Measurements from ENCODE around the gene WASHC2A.
"Not testable (repeated sequence)": the region's sequence is repeated elsewhere in the genome, so short reads cannot be mapped to it uniquely, and the experiment has no call there.

Gene WASHC2A

DNA sequence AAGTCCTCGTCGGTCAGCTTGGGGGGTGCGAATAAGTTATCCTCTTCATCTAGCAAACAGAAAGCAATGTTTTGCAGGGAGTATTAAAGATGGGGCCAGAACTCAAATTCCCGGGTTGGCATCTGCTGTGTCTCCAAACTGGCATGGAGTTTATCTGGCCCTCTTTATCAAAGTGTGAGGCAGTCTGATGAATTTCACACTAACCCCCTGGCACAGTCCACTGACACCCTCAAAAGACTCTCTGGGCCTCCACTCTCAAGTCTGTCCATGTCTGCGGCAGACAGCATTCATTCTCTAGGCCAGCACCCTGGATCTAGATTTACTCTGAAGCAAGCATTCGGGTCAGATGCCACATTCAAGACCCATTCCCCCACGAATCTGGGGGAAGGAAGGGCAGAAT lies 6.2 kb upstream of the WASHC2A start:
- not testable (repeated sequence) for DNase-seq (ENCODE audit: low spot score)

DNA sequence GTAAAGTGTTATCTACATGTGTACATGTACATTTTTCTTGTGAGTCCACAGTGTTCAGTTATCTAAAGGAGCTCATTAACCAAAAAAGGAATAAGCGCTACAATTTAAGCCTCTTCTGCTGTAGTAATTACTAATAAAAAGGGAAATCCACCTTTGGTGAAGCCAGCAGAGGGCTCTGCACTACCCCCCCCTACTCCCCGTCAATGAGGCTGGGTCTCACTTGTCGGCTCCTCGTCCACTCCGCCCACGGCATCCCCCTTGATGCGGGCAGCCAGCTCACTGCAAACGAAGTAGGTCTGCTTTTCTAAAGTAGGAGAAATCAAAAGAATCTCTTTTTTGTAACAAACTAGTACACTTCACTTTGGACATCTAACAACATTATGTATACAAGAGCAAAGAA lies 4.7 kb upstream of the WASHC2A start:
- no peak for DNase-seq (ENCODE audit: low spot score)

DNA sequence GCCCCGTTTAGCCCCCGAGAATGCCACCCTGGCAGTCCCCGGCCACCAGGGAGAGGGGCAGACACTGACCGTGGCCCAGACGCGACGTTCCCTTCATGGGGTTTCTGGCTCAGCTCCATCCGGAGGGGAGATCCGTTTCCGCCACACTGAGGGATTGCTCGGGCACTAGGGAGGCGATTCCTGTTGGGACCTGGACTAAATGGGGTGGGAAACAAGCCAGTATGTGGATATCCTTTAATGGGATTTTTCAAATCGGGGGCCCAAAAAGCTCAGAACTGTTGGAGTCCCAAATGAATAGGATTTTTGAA lies 552 bp downstream of the WASHC2A start:
- DNase-seq (ENCODE audit: low spot score): not testable (repeated sequence)

DNA sequence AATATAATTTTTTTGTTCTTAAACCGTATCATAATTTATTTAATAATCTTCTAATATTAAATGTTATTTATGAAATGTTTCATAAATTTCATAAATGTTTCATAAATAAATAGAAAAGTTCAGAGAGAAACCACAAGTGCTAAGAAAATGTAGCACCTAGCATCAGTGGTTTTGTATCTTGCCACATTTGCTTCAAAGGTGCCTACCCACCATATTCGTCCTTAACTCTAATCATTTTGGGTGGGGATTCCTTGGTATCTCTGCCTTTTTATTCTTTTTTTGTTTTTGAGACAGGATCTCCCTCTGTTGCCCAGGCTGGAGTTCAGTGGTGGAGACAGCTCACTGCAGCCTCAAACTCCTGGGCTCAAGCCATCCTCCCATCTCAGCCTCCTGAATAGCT lies 7.4 kb downstream of the WASHC2A start:
- not testable (repeated sequence) for DNase-seq (ENCODE audit: low spot score)

DNA sequence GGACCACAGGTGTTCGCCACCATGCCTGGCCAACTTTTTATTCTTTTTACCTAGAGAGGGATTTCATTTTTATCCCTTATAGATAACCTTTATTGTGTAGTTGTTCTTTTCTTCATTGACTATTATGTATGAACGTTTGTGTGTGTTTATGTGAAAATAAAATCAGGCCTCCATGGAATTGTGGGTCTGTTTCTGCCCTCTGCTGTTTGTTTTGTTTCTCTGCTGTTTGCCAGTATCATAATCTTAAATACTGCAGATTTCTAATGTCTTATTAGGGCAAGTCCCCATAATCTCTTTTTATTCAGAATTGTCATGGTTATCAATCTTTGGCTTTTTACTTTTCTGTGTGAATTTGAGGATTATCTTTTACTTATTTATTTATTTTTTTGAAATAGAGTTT lies 7.8 kb downstream of the WASHC2A start:
- not testable (repeated sequence) for DNase-seq (ENCODE audit: low spot score)

DNA sequence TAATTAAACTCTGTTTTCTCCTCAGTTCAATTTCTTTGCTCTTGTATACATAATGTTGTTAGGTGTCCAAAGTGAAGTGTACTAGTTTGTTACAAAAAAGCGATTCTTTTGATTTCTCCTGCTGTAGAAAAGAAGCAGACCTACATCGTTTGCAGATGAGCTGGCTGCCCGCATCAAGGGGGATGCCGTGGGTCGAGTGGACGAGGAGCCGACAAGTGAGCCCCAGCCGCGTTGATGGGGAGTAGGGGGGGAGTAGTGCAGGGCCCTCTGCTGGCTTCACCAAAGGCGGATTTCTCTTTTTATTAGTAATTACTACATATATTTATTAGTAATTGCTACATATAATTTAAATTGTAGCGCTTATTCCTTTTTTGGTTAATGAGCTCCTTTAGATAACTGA lies 23.6 kb downstream of the WASHC2A start:
- DNase-seq (ENCODE audit: low spot score): not testable (repeated sequence)

DNA sequence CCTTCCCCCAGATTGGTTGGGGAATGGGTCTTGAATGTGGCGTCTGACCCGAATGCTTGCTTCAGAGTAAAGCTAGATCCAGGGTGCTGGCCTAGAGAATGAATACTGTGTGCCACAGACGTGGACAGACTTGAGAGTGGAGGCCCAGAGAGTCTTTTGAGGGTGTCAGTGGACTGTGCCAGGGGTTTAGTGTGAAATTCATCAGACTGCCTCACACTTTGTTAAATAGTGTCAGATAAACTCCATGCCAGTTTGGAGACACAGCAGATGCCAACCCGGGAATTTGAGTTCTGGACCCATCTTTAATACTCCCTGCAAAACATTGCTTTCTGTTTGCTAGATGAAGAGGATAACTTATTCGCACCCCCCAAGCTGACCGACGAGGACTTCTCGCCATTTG lies 25.2 kb downstream of the WASHC2A start:
- not testable (repeated sequence) for DNase-seq (ENCODE audit: low spot score)

DNA sequence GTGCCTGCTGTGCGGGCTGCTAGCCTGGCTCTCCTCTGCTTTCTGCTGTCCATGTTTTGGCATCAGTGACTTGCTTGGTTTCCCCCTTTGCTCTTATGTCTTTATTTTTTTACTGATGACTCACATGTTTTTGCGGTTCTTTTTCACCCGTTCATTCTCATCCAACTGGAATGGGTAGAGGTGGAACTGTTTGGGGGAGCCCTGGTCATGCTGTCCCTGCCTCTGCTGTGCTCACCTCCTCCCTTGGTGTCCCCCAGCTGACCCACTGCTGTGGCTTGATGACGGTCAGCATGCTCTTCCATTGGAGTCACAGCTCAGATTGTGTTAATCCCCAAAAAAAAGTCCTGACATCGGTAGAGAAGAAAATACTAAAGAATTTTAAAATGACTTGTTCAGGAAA lies 26.9 kb downstream of the WASHC2A start:
- not testable (repeated sequence) for DNase-seq (ENCODE audit: low spot score)

DNA sequence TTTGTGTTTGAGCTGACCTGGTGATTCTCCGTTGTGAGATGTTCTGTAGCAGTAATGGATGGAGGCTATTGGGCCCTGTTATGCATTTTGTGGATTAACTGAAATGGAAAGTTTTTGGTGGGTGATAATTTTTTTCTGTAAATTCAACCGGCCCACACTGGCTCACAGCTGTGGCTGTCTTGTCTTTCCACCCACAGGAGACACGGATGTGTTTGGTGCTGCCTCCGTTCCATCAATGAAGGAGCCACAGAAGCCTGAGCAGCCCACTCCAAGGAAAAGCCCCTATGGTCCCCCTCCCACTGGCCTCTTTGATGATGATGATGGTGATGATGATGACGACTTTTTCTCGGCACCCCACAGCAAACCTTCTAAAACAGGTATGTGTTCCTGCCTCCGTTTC lies 27.6 kb downstream of the WASHC2A start:
- not testable (repeated sequence) for DNase-seq (ENCODE audit: low spot score)

DNA sequence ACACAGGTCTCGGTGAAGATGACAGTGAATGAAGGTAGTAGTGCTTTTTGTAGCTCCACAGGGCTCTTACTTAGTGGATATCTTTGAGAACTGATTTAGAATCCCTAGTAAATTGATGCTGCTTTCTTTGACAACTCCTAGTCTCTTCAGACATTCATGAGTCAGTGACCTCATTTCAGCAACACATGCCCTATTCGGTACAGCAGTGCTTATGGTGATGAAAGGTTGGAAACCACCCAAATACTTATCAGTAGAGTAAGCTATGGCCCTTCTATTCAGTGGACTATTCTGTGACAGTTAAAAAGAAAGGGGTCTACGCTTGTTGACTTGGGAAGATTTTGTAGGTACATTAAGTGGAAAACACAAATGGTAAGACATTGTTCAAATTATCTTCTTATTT lies 29.0 kb downstream of the WASHC2A start:
- DNase-seq (ENCODE audit: low spot score): not testable (repeated sequence)

DNA sequence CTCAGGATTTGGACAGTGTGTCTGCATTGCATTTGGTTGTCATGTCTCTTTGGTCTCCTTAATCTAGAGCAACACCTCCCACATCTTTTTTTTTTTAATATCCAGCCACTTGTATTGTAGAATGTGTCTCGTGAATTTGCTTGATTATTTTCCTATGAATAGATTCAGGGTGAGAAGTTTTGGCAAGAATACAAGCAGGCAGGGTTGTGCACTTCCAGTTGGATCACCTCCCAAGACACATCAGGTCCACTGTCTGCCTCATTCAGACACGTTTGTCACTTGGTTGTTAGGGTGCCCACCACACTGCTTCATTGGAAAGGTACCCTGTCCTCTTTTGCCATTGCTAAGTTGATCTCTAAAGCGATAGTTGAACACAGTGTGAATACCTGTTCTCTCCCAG lies 30.9 kb downstream of the WASHC2A start:
- not testable (repeated sequence) for DNase-seq (ENCODE audit: low spot score)

DNA sequence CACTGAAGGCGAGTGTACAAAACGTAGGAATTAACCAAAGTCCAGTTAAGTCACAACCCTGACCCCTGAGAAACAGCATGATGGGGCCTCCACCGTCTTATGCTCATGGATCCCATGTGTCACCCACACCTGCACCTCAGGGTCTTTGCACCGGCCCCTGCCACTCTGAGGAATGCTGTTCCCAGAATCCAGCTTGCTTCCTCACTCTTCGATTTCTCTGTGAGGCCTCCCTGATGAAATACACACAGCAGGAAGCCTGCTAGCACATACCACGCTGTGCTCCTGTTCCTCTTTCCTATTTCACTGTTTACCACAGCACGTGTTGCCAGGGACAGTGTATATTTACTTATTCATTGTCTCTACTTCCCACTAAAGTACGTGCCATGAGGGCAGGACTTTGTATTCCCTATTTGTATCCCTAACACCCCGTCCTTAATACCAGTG lies 33.4 kb downstream of the WASHC2A start:
- not testable (repeated sequence) for DNase-seq (ENCODE audit: low spot score)

DNA sequence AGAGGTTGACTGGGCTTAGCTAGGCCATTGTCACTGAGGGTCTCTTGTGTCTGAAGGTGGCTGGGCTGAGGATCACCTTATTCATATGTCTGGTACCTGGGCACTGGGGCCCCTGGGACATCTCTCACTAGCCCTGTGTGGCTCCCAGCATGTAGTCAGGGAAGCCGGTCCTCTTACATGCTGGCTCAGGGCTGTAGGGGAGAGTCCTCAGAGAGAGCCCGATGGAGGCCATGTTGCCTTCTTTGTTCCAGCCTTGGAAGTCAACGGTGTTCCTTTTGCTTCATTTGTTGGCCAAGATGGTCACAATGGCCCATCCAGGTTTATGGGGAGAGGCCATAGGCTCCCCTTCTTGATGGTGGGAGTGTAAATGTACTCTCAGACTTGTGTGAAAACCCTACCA lies 34.0 kb downstream of the WASHC2A start:
- not testable (repeated sequence) for DNase-seq (ENCODE audit: low spot score)

DNA sequence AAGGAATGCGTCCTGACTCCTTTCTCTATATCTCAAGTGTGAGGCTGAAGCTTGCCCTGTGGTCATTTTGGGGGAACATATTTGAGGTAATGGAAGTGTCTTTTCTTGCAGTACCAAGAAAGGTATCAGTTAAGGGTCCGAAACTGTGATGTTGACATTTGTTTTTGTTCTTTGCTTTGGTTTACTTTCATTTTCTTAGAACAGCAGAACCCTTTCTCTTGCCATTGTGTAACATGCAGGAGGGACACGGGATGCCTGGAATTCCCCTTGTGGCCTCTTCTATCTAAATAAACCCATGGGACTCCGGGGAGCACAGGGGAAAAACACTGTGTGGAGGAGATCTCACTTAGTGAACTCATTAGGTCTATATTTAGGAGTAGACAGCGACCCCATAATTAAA lies 34.5 kb downstream of the WASHC2A start:
- not testable (repeated sequence) for DNase-seq (ENCODE audit: low spot score)

DNA sequence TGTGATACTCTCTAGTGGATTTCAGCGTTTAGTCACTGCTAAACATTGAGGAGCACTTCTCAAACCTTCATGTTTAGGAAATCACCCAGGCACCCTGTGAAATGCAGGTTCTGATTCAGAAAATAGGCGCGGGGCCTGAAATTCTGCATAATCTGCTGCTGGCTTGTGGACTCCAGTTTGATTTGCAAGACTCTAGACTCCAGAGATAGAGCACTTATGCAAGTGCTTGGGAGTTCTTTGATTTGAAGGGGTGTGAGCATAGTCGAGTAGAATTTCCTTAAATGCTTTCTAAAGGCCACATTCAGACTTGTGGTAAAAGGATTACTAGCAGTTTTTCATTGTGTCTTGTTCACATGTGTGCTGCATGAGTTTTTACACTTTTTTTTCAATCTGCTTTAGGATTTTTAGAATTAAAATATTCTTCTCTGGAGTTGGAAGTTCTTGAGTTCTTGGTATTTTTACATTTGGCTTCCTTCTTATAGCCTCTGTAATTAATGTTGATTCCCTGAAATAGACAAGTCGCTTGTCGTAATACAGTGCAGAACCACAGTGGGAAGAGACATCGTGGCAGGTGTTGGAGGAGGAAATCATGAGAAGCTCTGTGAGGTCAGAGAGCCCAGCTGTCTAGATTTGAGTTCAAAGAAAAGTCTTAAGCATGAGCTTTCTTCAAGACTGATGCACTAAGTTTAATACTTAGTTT lies 41.4 kb downstream of the WASHC2A start:
- not testable (repeated sequence) for DNase-seq (ENCODE audit: low spot score)

DNA sequence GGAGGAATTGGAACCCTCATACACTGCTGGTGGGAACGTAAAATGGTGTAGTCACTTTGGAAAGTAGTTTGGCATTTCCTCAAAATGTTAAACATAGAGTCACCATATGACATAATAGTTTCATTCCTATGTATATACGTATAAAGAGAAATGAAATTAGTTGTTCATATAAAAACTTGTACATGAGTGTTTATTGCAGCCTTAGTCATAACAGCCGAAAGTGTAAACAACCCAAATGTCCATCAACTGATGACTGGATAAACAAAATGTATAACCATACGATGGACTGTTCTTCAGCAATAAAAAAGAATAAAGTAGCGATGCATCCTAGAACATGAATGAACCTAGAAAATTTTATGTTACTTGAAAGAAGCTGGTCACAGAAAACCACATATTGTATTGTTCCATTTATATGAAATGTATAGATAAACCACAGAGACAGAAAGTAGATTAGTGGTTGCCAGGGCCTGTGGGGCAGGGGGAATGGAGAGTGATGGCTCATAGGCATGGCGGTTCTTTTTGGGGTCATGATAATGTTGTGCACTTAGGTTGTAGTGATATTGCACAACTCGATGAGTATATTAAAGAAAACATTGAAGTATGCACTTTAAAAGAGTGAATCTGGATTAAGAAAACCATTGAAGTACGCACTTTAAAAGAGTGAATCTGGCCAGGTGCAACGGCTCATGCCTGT lies 44.8 kb downstream of the WASHC2A start:
- not testable (repeated sequence) for DNase-seq (ENCODE audit: low spot score)

DNA sequence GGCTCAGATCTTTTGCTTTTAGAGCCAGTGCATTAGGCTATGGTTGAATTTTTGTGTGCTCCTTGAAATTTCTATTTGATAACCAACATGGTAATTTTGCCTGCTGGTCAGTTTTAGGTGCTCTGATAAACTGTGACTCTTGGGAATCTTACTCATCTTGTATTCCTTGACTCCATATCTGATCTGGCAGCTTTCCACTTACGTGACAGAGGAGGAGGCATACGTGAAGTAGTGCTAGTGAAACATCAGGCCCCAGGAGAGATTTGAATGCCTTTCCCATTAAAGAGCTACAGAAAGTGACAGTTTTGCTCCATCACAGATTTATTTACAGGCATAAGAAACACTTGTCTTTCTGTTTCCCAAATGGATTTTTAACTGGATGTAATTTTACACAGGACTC lies 59.0 kb downstream of the WASHC2A start:
- not testable (repeated sequence) for DNase-seq (ENCODE audit: low spot score)

DNA sequence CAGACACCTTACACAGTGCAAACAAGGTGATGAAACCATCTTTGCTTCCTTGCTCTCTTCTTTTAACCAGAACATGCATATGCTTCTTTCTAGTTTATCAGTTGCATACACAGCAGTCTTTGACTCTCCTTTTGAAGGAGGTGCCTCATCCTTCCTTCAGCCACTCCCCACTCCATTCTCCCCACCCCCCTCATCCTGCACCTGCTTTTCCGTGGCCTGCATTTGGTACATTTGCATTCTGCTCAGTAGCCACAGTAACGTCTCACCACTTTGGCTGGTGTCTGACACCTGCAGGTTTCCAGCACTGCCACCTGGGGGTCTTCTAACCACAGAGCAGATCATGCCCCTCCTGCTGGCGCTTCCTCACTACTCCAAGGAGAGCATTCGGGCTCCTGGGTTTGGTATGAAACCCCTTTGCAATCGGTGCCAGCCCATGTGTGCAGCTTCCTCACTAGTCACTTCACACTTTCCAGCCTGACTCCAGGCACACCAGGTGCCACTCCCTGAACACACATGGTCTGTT lies 60.1 kb downstream of the WASHC2A start:
- DNase-seq (ENCODE audit: low spot score): not testable (repeated sequence)

DNA sequence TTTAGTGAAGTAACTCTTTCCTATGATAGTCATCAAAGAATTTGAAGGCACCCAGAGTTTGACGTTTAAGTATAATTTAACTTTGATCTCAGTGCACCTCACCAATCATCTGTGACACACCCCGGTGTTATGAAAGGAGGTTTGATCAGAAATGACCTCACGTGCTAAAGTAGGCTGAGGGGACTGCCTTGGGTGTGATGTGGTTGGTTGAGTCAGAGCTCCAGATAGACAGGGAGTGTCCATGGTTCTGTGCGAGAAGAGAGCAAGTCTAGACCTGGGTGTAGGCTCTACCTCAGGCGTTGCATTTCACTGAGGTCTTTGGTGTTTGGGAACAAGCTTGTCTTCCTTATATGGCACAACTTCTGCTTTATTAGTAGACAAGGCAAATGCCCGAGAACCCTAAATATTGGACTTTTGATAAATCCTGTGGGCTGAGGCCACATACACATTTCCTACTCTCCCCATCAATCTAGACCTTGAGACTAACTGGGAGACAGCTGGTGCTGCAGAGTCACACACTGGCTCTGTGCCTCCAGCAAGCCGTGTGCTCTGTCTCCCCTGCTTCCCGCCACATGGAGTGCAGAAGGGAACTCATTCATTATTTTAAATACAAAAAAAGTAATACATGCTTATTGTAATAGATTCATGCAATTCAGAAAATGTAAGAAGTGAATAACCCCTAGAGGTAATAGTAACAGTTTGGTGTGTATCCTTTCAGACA lies 63.7 kb downstream of the WASHC2A start:
- DNase-seq (ENCODE audit: low spot score): not testable (repeated sequence)

DNA sequence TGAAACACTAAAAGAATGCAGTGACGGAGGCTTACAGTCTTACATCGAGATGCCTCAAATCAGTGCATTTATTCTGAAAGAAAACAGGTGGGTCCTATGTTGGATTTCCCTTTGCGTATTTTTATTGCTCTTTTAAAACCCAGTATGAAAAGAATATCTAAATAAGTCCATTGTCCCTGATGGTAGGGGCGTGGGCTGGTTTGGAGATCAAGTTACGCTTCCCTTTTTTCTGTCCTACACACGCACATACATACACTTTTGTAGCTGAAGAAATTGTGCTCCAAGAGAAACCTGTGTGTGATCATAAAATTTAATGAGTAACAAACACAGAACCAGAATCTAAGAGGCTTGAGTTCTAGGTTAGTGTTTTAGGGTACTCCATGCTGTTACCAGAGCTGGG lies 64.6 kb downstream of the WASHC2A start:
- DNase-seq (ENCODE audit: low spot score): not testable (repeated sequence)

DNA sequence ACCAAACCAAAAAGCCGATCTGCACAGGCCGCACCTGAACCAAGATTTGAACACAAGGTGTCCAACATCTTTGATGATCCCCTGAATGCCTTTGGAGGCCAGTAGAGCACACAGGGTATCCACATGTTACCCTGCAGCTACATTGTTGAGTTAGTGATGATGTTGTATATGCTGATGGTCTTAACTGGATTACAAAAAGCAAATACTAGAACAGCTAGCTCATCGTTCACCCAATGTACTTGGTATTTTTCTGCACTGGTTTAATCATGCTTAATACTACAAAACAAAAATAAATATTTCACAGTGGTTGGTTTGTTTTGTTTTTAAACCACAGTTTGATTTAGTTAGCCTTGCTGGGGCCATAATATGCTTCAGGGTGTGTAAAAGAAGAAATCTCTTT lies 65.1 kb downstream of the WASHC2A start:
- DNase-seq (ENCODE audit: low spot score): not testable (repeated sequence)

DNA sequence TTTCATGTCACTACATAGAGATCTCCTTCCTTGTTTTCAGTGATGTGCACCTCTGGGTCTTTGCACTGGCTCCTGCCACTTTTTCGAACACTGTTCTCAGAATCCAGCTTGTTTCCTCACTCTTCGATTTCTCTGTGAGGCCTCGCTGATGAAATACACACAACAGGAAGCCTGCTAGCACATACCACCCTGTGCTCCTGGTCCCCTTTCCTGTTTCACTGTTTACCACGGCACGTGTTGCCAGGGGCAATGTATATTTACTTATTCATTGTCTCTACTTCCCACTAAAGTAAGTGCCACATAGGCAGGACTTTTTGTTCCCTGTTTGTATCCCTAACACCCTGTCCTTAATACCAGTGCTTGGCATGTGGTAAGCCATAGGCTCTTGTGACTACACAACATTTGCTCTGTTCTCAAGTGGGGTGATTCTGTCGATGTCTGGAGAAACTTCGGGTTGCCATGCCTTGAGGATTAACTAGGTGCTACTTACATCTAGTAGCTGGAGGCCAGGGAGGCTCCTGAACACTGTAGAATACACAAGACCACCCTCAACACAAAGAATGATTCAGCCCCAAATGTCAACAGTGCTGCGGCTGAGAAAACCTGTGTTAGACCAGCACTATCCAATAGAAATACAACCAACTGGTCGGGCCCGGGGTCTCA lies 75.9 kb downstream of the WASHC2A start:
- DNase-seq (ENCODE audit: low spot score): not testable (repeated sequence)

Data from RKO (cell line).